Mucosa of descending colon (tissue), 3 donors: ENCODE results near the gene APOD. TPM values are rescaled to one million over a fixed set of nuclear protein-coding genes. Genes with fewer than 3 reads are reported as not detected.
"Not testable (repeated sequence)": the region's sequence is repeated elsewhere in the genome, so short reads cannot be mapped to it uniquely, and the experiment has no call there.

Experiments
- ATAC-seq: fragments of 200-7000 bp; cut with Tn5 transposase; one replicate; pipeline ENCODE4 v1.9.1; 2020; ENCODE audit warnings: mild to moderate bottlenecking, moderate library complexity
- DNase-seq, 3 donors: peaks; one replicate each; pipeline ENCODE4 v3.0.0-alpha.2; 2020
- H3K36me3 ChIP-seq: fragments of 200-600 bp; one replicate; pipeline ENCODE4 v1.8.0; 2021; ENCODE audit warnings: low read depth, mild to moderate bottlenecking
- H3K4me1 ChIP-seq: fragments of 200-600 bp; one replicate; pipeline ENCODE4 v1.8.0; 2021; ENCODE audit warnings: low read depth, mild to moderate bottlenecking
- H3K4me3 ChIP-seq: fragments of 200-600 bp; one replicate; pipeline ENCODE4 v1.8.0; 2021; ENCODE audit warnings: mild to moderate bottlenecking
- H3K9me3 ChIP-seq: fragments of 200-600 bp; one replicate; pipeline ENCODE4 v1.8.0; 2021; ENCODE audit warnings: mild to moderate bottlenecking
- CTCF ChIP-seq: fragments of 200-600 bp; IDR thresholded peaks from one replicate; pipeline ENCODE4 v1.8.0; 2022; ENCODE audit warnings: antibody characterized with exemption, mild to moderate bottlenecking
- intact Hi-C, 2 donors: fragments of 100-400 bp; cut with DNase I in 1 of 2; cut with micrococcal nuclease in 1 of 2; formaldehyde crosslinking; loops; one replicate each; pipeline versions ENCODE4 v1.11.0 to v1.11.1; 2022; cut with DNase I, micrococcal nuclease
- total RNA-seq, 3 donors: library from RNA; stranded (reverse); fragmentation: NEBNext Ultra II Directional in 2 of 3; extraction: Animal tissue kit (Norgen Biotek cat#: 25700) in 2 of 3; gene quantifications; one replicate each; pipeline versions ENCODE4 v1.2.1 to v1.2.4, GENCODE V29; 2021 to 2023
- donor health status: DM: no; HTN: no; CAD: no; lungs with moderate emphysema.
- donor health status: DM: no; HTN: no; CAD: no.
- donor health status: DM: no; HTN: yes; CAD: no.

The APOD gene
- total RNA-seq, 3 donors from 2014 or later, result 8.7 to 73.6 (median 10.7) TPM

GRCh38 chr3:195616681-195617080 is 32.9 kb upstream of the APOD start:
- Histone ChIP-seq H3K9me3 (no peaks in the 10 kb centered on the region), H3K4me3 (no peak overlapping the region), H3K36me3 (no peaks in the 10 kb centered on the region), H3K4me1 (no peaks in the 10 kb centered on the region)
- intact Hi-C loops, result no loop called here
- ATAC-seq (no peak), DNase-seq (peak in 1 of 3 donors; percentile 49)
- TF ChIP-seq CTCF, result no peak

GRCh38 chr3:195615952-195616537 is 32.3 kb upstream of the APOD start:
- H3K9me3 ChIP-seq, H3K36me3 ChIP-seq, H3K4me1 ChIP-seq, DNase-seq, H3K4me3 ChIP-seq, intact Hi-C loops: not testable (repeated sequence)
- ATAC-seq, result peak; percentile 57

- H3K36me3 ChIP-seq, intact Hi-C loops, H3K4me3 ChIP-seq, H3K9me3 ChIP-seq, H3K4me1 ChIP-seq: not testable (repeated sequence)
- peak; percentile 44 to 67 (median 51) for DNase-seq
- peak; percentile 84 for ATAC-seq
Measured at GRCh38 chr3:195614672-195615504, 31.1 kb upstream of the APOD start.

GRCh38 chr3:195613468-195614069 is 29.8 kb upstream of the APOD start:
- DNase-seq (no peak), ATAC-seq (no peak)
- no peak for TF ChIP-seq CTCF
- Histone ChIP-seq H3K36me3 (no peaks in the 10 kb centered on the region), H3K4me3 (no peak overlapping the region), H3K9me3 (no peaks in the 10 kb centered on the region), H3K4me1 (no peaks in the 10 kb centered on the region)
- intact Hi-C loops, result no loop called here

GRCh38 chr3:195612075-195612800 is 28.5 kb upstream of the APOD start:
- DNase-seq, result peak in 1 of 3 donors; percentile 47
- intact Hi-C loops, result no loop called here
- TF ChIP-seq CTCF, result no peak
- H3K9me3 ChIP-seq, result peaks cover 5% of the 10 kb centered on the region
- no peak overlapping the region for H3K4me3 ChIP-seq
- no peaks in the 10 kb centered on the region for H3K36me3 ChIP-seq
- H3K4me1 ChIP-seq, result no peaks in the 10 kb centered on the region
- no peak for ATAC-seq

- no peaks in the 10 kb centered on the region for H3K4me1 ChIP-seq
- intact Hi-C loops, result no loop called here
- H3K9me3 ChIP-seq, result peaks cover 19% of the 10 kb centered on the region
- no peaks in the 10 kb centered on the region for H3K36me3 ChIP-seq
- ATAC-seq (peak; percentile 34), DNase-seq (no peak)
- H3K4me3 ChIP-seq, result no peak overlapping the region
- TF ChIP-seq CTCF, result no peak
Measured at GRCh38 chr3:195609229-195609628, 25.5 kb upstream of the APOD start.

- H3K4me3 ChIP-seq, H3K9me3 ChIP-seq, H3K36me3 ChIP-seq, DNase-seq, ATAC-seq, intact Hi-C loops, H3K4me1 ChIP-seq: not testable (repeated sequence)
Measured at GRCh38 chr3:195601785-195602184, 18.0 kb upstream of the APOD start.
